Measurements from ENCODE around the gene ZNF543. TPM values are rescaled to one million over a fixed set of nuclear protein-coding genes. Genes with fewer than 3 reads are reported as not detected.
"Not testable (repeated sequence)": the region's sequence is repeated elsewhere in the genome, so short reads cannot be mapped to it uniquely, and the experiment has no call there.

The ZNF543 gene
- polyA plus RNA-seq, 1 donor = 7.0 TPM

- Histone ChIP-seq H3K36me3 (ENCODE audit: control insufficient read depth, insufficient read depth, low read length) (peaks cover 40% of the 10 kb centered on the region), H3K4me3 (ENCODE audit: low read length) (peak overlapping the region; percentile 60), H3K9me3 (ENCODE audit: control insufficient read depth, low read depth, low read length) (no peaks in the 10 kb centered on the region), H3K27ac (ENCODE audit: low read length) (peak overlapping the region; percentile 45), H3K27me3 (ENCODE audit: control insufficient read depth, insufficient read depth, low read length) (no peaks in the 10 kb centered on the region), H3K4me1 (ENCODE audit: control insufficient read depth, insufficient read depth, low read length) (peaks cover 7% of the 10 kb centered on the region)
- DNase-seq = no peak
- no CpG with 5 or more reads among the region's 7 CpGs for WGBS (ENCODE audit: insufficient coverage, low lambda C conversion rate)
Measured at GRCh38 chr19:57351867-57352266, 31.6 kb downstream of the ZNF543 start.

DNA sequence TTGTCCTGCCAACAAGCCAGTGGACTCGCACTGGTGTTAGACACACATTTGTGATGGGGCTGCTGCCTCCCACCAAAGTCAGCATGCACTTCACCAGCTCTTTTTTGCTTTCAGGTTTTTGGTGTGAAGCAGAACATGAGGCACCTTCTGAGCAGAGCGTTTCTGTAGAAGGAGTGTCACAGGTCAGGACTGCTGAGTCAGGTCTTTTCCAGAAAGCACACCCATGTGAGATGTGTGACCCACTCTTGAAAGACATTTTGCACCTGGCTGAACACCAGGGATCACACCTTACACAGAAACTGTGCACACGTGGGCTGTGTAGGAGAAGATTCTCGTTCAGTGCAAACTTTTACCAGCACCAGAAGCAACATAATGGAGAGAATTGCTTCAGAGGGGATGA, 35.6 kb downstream of the ZNF543 start:
- Histone ChIP-seq H3K9me3 (ENCODE audit: control insufficient read depth, low read depth, low read length) (no peaks in the 10 kb centered on the region), H3K27ac (ENCODE audit: low read length) (no peak overlapping the region), H3K4me1 (ENCODE audit: control insufficient read depth, insufficient read depth, low read length) (peaks cover 7% of the 10 kb centered on the region), H3K36me3 (ENCODE audit: control insufficient read depth, insufficient read depth, low read length) (peaks cover 63% of the 10 kb centered on the region), H3K4me3 (ENCODE audit: low read length) (no peak overlapping the region), H3K27me3 (ENCODE audit: control insufficient read depth, insufficient read depth, low read length) (no peaks in the 10 kb centered on the region)
- WGBS (ENCODE audit: insufficient coverage, low lambda C conversion rate) = no CpG with 5 or more reads among the region's 4 CpGs
- no peak for DNase-seq

DNA sequence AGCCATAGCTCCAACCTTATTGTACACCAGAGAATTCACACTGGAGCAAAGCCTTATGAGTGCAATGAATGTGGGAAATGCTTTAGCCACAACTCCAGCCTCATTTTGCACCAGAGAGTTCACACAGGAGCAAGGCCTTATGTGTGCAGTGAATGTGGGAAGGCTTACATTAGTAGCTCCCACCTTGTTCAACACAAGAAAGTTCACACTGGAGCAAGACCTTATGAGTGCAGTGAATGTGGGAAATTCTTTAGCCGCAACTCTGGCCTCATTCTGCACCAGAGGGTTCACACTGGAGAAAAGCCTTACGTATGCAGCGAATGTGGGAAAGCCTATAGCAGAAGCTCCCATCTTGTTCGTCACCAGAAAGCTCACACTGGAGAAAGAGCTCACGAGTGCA, 37.1 kb downstream of the ZNF543 start:
- Histone ChIP-seq H3K4me1 (ENCODE audit: control insufficient read depth, insufficient read depth, low read length) (peaks cover 1% of the 10 kb centered on the region), H3K36me3 (ENCODE audit: control insufficient read depth, insufficient read depth, low read length) (peaks cover 63% of the 10 kb centered on the region), H3K9me3 (ENCODE audit: control insufficient read depth, low read depth, low read length) (no peaks in the 10 kb centered on the region), H3K27ac (ENCODE audit: low read length) (no peak overlapping the region), H3K4me3 (ENCODE audit: low read length) (no peak overlapping the region), H3K27me3 (ENCODE audit: control insufficient read depth, insufficient read depth, low read length) (no peaks in the 10 kb centered on the region)
- no CpG with 5 or more reads among the region's 5 CpGs for WGBS (ENCODE audit: insufficient coverage, low lambda C conversion rate)
- DNase-seq = no peak

GRCh38 chr19:57359300-57359699, 39.0 kb downstream of the ZNF543 start:
- Histone ChIP-seq H3K27me3 (ENCODE audit: control insufficient read depth, insufficient read depth, low read length) (no peaks in the 10 kb centered on the region), H3K36me3 (ENCODE audit: control insufficient read depth, insufficient read depth, low read length) (peaks cover 49% of the 10 kb centered on the region), H3K4me3 (ENCODE audit: low read length) (no peak overlapping the region), H3K27ac (ENCODE audit: low read length) (no peak overlapping the region), H3K9me3 (ENCODE audit: control insufficient read depth, low read depth, low read length) (no peaks in the 10 kb centered on the region), H3K4me1 (ENCODE audit: control insufficient read depth, insufficient read depth, low read length) (no peaks in the 10 kb centered on the region)
- DNase-seq = no peak

DNA sequence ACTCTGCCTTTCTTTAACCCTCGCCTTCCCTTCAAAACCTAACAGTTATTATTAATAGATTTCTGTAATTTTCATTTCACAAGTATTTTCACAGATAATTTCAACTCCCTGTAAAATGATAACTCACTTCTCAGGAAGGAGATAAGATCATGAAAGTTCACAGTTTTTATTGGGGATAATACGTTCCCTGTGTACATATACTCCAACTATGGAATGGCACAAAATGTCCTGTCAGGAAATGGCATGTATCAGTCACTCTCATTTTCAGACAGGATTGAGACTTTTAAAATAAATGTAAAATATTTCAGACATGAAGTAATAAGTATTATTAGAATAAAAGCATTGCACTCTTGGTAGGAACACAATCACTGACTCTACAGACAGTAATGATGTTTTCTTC, 42.1 kb downstream of the ZNF543 start:
- Histone ChIP-seq H3K36me3 (ENCODE audit: control insufficient read depth, insufficient read depth, low read length) (peaks cover 18% of the 10 kb centered on the region), H3K27ac (ENCODE audit: low read length) (peak overlapping the region; percentile 93), H3K9me3 (ENCODE audit: control insufficient read depth, low read depth, low read length) (no peaks in the 10 kb centered on the region), H3K27me3 (ENCODE audit: control insufficient read depth, insufficient read depth, low read length) (no peaks in the 10 kb centered on the region), H3K4me3 (ENCODE audit: low read length) (peak overlapping the region; percentile 67), H3K4me1 (ENCODE audit: control insufficient read depth, insufficient read depth, low read length) (no peaks in the 10 kb centered on the region)
- DNase-seq = no peak
- WGBS (ENCODE audit: insufficient coverage, low lambda C conversion rate) = 100% methylated on average over 1 of the region's 2 CpGs

DNA sequence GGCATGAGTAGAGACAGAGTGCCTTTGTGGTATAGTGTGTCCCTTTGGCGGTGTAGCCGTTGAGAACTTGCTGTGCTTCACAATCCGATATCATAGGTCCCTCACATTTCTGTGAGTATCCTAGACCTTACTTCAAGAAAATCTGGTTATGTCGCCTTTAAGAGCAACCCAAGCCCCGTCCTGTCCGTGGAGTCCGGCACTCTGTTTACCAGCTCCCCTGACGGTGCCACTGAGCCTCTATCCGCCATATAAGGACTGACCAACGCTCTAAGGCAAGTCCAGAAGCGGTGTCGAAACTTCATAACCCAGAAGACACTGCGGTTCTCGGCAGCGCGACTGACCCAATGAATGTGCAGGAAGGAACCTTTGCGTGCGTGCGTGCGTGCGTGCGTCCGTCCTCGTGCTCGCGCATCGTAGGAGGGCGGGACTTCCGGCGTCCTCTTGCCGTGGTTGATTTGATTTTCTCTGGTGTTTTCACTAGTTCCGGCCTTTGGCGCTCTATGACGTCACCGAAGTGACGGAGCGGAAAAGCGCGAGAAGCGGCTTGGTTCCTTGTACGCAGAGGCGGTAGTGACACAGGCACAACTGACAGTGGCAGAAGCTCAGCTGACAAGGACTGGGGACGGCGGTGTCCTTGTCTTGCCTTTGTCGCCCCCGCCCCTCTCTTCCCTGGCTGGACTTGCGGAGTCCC, 42.9 kb downstream of the ZNF543 start, which contains the start of the genes TRAPPC2B and ZNF547:
Gene TRAPPC2B, plus strand, starts transcription at position 555 of the 691 bp plus-strand sequence. CDS start 1,283 bp downstream, outside the sequence.
Gene ZNF547, plus strand, starts transcription at position 555 of the 691 bp plus-strand sequence. CDS start 5,005 bp downstream, outside the sequence.
- no CpG with 5 or more reads among the region's 47 CpGs for WGBS (ENCODE audit: insufficient coverage, low lambda C conversion rate)
- peaks cover 10% of the 10 kb centered on the region for H3K36me3 ChIP-seq (ENCODE audit: control insufficient read depth, insufficient read depth, low read length)
- H3K4me1 ChIP-seq (ENCODE audit: control insufficient read depth, insufficient read depth, low read length) = no peaks in the 10 kb centered on the region
- H3K9me3 ChIP-seq (ENCODE audit: control insufficient read depth, low read depth, low read length) = no peaks in the 10 kb centered on the region
- peak within 1 kb of the TSS; percentile 93 for H3K27ac ChIP-seq (ENCODE audit: low read length)
- H3K27me3 ChIP-seq (ENCODE audit: control insufficient read depth, insufficient read depth, low read length) = no peaks in the 10 kb centered on the region
- DNase-seq = peak; percentile 100
- H3K4me3 ChIP-seq (ENCODE audit: low read length) = peak within 1 kb of the TSS; percentile 67

GRCh38 chr19:57363688-57364181, 43.5 kb downstream of the ZNF543 start:
- Histone ChIP-seq H3K27me3 (ENCODE audit: control insufficient read depth, insufficient read depth, low read length) (no peaks in the 10 kb centered on the region), H3K4me1 (ENCODE audit: control insufficient read depth, insufficient read depth, low read length) (no peaks in the 10 kb centered on the region), H3K4me3 (ENCODE audit: low read length) (peak overlapping the region; percentile 67), H3K27ac (ENCODE audit: low read length) (peak overlapping the region; percentile 80), H3K36me3 (ENCODE audit: control insufficient read depth, insufficient read depth, low read length) (peaks cover 4% of the 10 kb centered on the region), H3K9me3 (ENCODE audit: control insufficient read depth, low read depth, low read length) (no peaks in the 10 kb centered on the region)
- DNase-seq = peak in 1 of 2 donors; percentile 55
- no CpG with 5 or more reads among the region's 18 CpGs for WGBS (ENCODE audit: insufficient coverage, low lambda C conversion rate)

GRCh38 chr19:57366776-57367175, 46.5 kb downstream of the ZNF543 start:
- Histone ChIP-seq H3K27me3 (ENCODE audit: control insufficient read depth, insufficient read depth, low read length) (no peaks in the 10 kb centered on the region), H3K4me3 (ENCODE audit: low read length) (no peak overlapping the region), H3K36me3 (ENCODE audit: control insufficient read depth, insufficient read depth, low read length) (peaks cover 2% of the 10 kb centered on the region), H3K27ac (ENCODE audit: low read length) (no peak overlapping the region), H3K9me3 (ENCODE audit: control insufficient read depth, low read depth, low read length) (no peaks in the 10 kb centered on the region), H3K4me1 (ENCODE audit: control insufficient read depth, insufficient read depth, low read length) (no peaks in the 10 kb centered on the region)
- no peak for DNase-seq
- 100% methylated on average over 2 of the region's 2 CpGs for WGBS (ENCODE audit: insufficient coverage, low lambda C conversion rate)

DNA sequence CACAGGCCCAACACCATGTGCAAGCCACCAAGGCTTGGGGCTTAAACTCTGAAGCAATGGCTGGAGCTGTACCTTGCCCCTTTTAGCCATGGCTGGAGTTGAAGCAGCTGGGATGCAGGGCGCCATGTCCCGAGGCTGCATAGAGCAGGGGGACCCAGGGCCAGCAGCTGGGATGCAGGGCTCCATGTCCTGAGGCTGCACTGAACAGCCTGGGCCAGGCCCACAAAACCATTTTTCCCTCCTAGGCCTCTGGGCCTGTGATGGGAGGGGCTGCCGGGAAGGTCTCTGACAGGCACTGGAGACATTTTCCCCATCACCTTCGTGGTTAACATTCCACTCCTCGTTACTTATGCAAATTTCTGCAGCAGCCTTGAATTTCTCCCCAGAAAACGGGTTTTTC, 53.9 kb downstream of the ZNF543 start:
- H3K27ac ChIP-seq (ENCODE audit: low read length) = no peak overlapping the region
- no peak for DNase-seq
- H3K9me3 ChIP-seq (ENCODE audit: control insufficient read depth, low read depth, low read length) = peaks cover 17% of the 10 kb centered on the region
- WGBS (ENCODE audit: insufficient coverage, low lambda C conversion rate) = 100% methylated on average over 1 of the region's 6 CpGs
- H3K4me3 ChIP-seq (ENCODE audit: low read length) = no peak overlapping the region
- no peaks in the 10 kb centered on the region for H3K27me3 ChIP-seq (ENCODE audit: control insufficient read depth, insufficient read depth, low read length)
- H3K4me1 ChIP-seq (ENCODE audit: control insufficient read depth, insufficient read depth, low read length) = no peaks in the 10 kb centered on the region
- H3K36me3 ChIP-seq (ENCODE audit: control insufficient read depth, insufficient read depth, low read length) = peaks cover 45% of the 10 kb centered on the region

DNA sequence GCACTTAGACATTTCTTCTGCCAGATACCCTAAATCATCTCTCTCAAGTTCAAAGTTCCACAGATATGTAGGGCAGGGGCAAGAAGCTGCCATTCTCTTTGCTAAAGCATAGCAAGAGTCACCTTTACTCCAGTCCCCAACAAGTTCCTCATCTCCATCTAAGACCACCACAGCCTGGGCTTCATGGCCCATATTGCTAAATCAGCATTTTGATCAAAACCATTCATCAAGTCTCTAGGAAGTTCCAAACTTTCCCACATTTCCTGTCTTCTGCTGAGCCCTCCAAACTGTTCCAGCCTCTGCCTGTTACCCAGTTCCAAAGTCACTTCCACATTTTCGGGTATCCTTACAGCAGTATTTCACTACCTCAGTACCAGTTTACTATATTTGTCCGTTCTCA, 54.4 kb downstream of the ZNF543 start:
- not testable (repeated sequence) for H3K4me1 ChIP-seq (ENCODE audit: control insufficient read depth, insufficient read depth, low read length); H3K27ac ChIP-seq (ENCODE audit: low read length); DNase-seq; H3K4me3 ChIP-seq (ENCODE audit: low read length); H3K27me3 ChIP-seq (ENCODE audit: control insufficient read depth, insufficient read depth, low read length)
- peaks cover 17% of the 10 kb centered on the region for H3K9me3 ChIP-seq (ENCODE audit: control insufficient read depth, low read depth, low read length)
- WGBS (ENCODE audit: insufficient coverage, low lambda C conversion rate) = 100% methylated on average over 1 of the region's 2 CpGs
- peaks cover 45% of the 10 kb centered on the region for H3K36me3 ChIP-seq (ENCODE audit: control insufficient read depth, insufficient read depth, low read length)

DNA sequence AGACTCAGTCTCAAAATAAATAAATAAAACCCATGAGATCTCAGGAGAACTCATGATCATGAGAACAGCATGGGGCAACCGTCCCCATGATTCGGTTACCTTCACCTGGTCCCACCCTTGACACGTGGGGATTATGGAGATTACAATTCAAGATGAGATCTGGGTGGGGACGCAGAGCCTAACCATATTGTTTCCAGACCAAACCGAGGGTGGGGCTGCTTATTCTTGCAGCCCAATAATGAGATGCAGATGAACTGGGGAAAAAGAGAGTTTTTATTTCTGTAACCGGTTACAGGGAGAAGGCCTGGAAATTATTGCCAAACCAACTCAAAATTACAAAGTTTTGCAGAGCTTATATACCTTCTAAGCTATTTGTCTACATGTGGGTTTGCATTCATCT, 55.9 kb downstream of the ZNF543 start:
- Histone ChIP-seq H3K4me3 (ENCODE audit: low read length) (no peak overlapping the region), H3K9me3 (ENCODE audit: control insufficient read depth, low read depth, low read length) (peaks cover 17% of the 10 kb centered on the region), H3K4me1 (ENCODE audit: control insufficient read depth, insufficient read depth, low read length) (no peaks in the 10 kb centered on the region), H3K36me3 (ENCODE audit: control insufficient read depth, insufficient read depth, low read length) (peaks cover 45% of the 10 kb centered on the region), H3K27ac (ENCODE audit: low read length) (no peak overlapping the region), H3K27me3 (ENCODE audit: control insufficient read depth, insufficient read depth, low read length) (no peaks in the 10 kb centered on the region)
- 100% methylated on average over 1 of the region's 6 CpGs for WGBS (ENCODE audit: insufficient coverage, low lambda C conversion rate)
- no peak for DNase-seq
